ENCODE measurements around the gene SMARCAL1.
"Not testable (repeated sequence)": the region's sequence is repeated elsewhere in the genome, so short reads cannot be mapped to it uniquely, and the experiment has no call there.

The SMARCAL1 gene

GRCh38 chr2:216503159-216503629, 90.9 kb downstream of the SMARCAL1 start:
- no peak for DNase-seq

DNA sequence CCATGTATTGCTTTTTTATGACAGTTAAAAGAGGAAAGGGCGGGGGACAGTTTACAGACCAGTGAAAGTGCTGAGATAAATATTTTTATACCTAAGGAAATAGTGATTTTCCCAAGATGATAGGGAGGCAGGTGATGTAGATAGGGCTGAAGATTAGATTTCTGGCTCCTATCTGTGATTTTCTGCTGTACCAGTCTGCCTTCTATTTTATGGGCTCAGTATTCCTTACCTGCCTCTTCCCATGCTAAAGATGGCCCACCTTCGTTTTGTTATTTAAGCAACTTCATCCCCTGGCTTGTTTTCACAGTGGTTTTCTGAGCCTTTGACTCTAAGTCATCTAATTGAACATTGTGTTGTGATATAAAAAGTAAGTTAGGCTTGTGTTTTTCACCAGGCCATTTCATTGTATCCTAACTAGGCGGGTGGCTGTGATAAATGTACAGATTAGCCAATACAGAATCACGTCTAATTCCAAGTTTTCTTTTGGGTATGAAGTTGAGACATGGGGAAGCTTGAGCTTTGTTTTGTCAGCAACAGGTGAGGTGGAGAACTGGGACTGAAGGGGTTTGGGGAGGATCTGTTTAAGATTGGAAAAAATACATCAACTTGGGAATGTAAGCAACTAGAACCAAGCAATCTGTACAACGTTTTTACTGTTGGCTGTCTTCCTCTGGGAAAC, 91.6 kb downstream of the SMARCAL1 start:
- no peak for DNase-seq

GRCh38 chr2:216504376-216504762, 92.1 kb downstream of the SMARCAL1 start:
- DNase-seq: no peak

- no peak for DNase-seq
Observed at GRCh38 chr2:216505133-216506106, 93.1 kb downstream of the SMARCAL1 start.

- no peak for DNase-seq
Observed at GRCh38 chr2:216507220-216508160, 95.2 kb downstream of the SMARCAL1 start.

DNA sequence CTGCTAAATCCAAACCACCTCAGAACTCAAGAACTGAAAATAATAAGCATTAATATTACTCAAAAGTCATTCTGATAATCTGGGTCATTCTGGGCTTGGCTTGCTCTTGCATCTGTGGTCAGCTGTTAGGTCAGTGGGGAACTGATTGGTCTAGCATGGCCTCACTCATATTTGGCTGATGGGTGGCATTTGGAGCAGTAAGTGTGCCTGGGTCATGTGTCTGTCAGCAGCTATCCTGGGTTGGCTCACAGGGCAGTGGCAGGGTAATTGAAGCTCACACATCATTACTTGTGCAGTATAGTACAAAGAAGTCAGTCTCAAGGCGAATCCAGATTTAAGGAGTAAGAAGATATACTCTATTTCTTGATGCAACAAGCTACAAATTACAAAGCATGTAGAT, 95.9 kb downstream of the SMARCAL1 start:
- DNase-seq: no peak

GRCh38 chr2:216516730-216517350, 104.6 kb downstream of the SMARCAL1 start:
- no peak for DNase-seq

DNA sequence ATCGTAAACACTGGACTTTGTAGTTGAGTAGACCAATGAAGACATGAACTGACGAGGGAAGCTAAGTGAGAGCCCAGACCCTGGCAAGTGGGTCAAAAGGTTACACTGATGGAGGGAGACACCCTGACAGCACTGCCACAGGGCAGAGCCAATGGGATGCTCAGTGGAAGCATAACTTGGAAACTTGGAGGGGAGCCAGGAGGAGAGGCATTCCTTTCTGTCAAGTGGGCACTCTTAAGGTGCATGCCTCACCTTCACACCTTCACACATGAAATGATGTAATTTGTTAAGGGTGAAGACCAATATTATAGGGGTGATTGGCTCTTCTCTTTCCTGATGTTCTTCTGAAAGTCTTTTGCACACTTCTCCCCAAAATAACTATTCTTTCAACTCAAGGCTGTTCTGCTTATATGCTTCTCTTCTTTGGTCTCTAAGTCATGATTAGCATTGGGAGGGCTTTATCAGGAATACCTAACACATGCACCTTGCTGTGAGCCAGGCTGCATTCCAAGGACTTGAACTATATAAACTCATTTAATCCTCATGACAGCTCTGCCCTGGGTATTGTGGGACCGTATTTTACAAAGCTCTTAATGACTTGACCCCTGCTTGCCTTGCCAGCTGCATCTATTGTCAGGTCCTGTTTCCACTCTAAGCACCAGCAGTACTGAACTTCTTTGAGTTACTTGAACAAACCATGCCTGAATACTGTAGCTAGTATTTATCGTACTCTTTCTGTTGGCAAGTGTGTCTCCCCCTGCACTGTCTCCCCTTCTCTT, 105.4 kb downstream of the SMARCAL1 start:
- DNase-seq: no peak

- DNase-seq: not testable (repeated sequence)
Observed at GRCh38 chr2:216518566-216519119, 106.4 kb downstream of the SMARCAL1 start.

GRCh38 chr2:216519154-216519762, 107.0 kb downstream of the SMARCAL1 start:
- DNase-seq: no peak

GRCh38 chr2:216520112-216520511, 107.8 kb downstream of the SMARCAL1 start:
- no peak for DNase-seq

GRCh38 chr2:216522892-216523502, 110.7 kb downstream of the SMARCAL1 start:
- DNase-seq: no peak

- DNase-seq: no peak
Observed at GRCh38 chr2:216525972-216526371, 113.7 kb downstream of the SMARCAL1 start.

- no peak for DNase-seq
Observed at GRCh38 chr2:216526939-216527338, 114.7 kb downstream of the SMARCAL1 start.

- no peak for DNase-seq
Observed at GRCh38 chr2:216527600-216527999, 115.3 kb downstream of the SMARCAL1 start.

DNA sequence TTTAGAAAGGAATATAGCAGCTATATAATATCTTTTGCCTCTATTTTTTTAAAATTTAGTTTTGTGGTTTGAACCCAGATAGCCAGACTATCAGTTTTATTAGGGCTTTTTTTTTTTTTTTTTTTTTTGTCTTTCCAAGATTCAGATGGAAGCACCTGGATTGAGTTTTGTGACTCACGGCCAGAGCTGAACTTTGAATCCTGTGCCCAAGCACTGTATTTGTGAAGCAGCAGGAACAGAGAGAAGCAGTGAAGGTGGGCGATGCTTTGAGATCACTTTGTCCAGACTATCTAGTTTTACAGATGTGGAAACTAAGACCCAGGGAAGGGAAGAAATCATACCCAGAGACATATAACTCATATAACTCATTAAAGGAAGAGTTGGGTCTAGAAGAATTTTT, 120.3 kb downstream of the SMARCAL1 start:
- DNase-seq: no peak

Data from activated T-cell treated with anti-CD3 and anti-CD28 coated beads, Interleukin-2, amount 50 U/mL, for 1 hour (primary cell).